ENCODE measurements around the gene CCDC12.

Gene CCDC12

DNA sequence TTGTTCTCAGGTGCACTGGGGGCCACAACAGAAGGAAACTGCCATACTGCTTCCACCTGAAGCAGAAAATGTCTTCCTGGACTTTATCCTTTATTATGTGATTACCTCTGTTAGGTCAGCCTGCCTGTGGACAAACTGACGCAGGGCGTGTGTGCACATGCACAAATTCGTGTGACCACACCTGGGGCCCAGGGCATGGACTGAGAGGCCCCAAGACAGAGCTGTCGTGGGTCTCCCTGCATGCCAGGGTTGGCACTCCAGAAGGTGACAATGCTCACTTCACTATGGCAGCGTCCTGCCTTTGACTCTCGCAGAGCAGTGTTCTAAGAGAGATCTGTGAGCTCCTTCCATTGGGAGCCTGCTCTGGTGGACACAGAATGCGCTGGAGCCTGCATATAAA, 34.5 kb downstream of the CCDC12 start:
- in situ Hi-C loops (cut with MboI; ENCODE audit: low sequenced_read_pairs): no loop called here

DNA sequence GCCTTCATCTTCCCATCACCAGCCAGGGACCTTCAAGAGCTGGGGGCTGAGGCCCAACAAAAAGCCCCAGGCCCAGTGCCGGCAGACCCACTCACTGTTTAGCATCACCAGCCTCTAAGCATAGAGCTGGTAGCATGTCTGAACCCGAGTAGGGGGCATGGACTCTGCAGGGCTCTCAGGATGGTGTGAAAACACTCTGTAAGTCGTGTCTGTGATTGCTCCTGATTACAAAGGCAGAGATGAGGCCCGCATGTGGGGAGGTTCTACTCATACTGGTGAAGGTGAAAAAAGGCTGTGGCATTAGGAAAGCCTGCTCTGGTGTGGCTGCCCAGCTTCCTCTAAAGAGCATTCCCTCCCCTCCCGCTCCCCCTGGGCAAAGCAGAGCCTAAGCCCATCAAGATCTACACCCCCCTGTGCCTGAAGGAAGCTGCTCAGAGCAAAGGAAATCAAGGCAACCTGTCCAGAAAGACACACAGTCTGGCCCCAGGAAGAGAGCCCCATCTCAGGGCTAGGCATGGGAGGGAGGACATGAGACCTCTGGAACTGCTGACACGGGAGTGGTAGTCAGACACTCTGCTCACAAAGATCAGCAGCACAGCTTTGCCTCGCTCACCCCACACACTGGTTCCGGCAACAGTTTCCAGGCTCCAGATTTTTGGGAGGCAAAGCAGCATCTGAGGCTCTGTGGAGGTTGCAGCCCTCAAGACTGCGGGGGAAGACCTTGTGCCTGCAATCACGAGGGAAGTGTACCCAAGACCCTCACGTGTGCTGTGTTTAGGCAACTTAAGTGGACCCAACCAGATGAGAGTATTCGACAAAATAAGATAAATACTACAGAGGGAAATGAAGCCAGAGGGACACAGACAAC, 36.7 kb downstream of the CCDC12 start:
- in situ Hi-C loops (cut with MboI; ENCODE audit: low sequenced_read_pairs): no loop called here

DNA sequence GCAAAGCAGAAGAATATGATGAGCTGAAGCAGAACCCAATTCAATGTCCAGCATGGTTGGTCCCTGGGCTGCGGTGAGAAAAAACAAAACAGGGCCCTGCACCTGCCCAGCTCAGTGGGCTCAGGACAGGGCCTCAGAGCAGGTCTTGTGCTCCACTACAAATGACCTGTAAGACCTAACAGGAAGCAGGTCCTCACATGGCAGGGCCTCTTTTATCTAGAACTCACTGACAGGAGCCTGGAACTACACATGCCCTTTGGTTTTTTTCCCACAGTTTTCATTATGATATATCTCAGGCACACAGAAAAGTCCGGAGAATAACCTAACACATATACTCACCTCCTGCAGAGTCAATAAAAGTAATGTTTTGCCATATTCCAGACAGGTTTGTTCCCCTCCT, 38.4 kb downstream of the CCDC12 start:
- in situ Hi-C loops (cut with MboI; ENCODE audit: low sequenced_read_pairs): no loop called here

DNA sequence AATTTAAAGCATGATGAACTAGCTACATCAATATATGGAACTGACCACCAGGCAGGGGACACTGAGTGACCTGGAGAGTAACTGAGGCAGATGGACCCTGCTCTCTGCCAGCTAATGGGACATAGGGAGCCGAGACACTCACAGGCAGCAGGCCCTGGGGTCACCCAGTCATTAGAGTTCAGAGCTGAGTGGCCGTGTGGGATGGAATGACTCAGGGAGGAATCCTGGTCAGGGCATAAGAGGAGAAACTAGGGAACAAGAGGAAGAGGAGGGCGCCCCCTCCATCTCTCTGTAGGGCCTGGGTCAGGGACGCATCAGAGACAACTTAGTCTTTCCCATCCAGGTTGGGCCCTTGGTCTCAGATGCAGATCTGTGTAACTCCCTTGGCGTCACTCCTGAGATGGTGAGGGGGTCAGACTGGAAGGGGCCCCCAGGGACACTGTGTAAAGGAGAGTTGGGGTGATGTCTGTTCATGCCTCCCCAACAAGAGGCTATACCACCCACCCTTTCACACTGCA, 39.8 kb downstream of the CCDC12 start:
- in situ Hi-C loops (cut with MboI; ENCODE audit: low sequenced_read_pairs): no loop called here

DNA sequence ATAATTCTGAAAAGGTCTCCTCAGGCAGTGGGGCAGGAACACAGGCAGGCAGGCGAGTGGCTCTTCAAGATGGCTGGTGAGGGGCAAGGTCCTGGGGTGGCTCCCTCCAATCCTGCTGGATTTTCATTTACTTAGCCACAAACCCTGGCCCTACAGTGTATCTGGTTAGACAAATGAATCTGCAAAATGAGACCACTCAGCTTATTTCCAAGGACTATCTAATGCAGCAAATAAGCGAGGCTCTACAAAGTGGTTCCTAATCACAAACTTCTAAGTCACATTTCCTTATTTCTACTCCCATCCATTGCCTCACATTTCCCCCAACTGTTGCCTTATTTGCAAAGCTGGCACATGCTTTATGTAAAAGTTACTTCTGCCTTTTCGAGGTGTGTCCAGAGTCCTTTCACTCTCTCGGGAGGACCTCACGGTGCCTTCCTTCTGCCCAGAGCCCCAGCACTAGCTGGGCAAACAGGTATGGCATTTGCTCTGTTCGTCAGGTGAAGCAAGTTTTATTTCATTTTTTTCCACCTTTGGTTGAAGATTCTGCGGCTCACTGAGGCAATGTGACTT, 40.5 kb downstream of the CCDC12 start:
- in situ Hi-C loops (cut with MboI; ENCODE audit: low sequenced_read_pairs): no loop called here

DNA sequence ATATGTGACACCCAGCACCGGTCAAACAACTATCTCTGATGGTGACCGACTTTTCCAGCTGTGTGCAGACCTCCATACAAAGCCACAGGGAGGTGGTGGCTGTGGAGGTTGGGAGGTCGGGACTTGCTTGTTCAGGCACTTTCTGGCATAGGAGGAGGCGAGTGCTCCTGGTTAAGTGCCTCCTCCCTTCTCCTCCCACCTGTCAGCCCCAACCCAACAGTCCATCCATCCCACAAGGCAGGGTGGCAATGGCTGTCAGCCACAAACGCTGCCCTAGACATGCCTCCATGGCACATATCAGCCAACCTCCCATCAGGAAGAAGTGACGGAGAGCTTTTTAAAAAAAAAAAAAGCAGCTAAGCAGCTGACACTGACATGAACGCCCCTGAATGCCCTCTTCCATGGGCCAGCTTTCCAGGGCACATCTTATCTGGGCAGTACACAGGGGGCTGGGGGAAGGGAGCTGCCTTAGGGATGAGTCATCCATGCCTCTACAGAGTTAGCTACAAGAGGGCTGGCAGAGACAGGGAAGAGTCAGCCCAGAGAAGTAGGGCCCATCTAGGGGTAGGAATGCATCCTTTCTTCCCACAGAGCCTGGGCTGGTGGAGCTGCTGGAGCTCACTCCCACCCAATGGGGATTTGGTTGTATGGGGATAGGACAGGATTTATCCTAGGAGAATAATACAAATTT, 41.2 kb downstream of the CCDC12 start:
- in situ Hi-C loops (cut with MboI; ENCODE audit: low sequenced_read_pairs): no loop called here

DNA sequence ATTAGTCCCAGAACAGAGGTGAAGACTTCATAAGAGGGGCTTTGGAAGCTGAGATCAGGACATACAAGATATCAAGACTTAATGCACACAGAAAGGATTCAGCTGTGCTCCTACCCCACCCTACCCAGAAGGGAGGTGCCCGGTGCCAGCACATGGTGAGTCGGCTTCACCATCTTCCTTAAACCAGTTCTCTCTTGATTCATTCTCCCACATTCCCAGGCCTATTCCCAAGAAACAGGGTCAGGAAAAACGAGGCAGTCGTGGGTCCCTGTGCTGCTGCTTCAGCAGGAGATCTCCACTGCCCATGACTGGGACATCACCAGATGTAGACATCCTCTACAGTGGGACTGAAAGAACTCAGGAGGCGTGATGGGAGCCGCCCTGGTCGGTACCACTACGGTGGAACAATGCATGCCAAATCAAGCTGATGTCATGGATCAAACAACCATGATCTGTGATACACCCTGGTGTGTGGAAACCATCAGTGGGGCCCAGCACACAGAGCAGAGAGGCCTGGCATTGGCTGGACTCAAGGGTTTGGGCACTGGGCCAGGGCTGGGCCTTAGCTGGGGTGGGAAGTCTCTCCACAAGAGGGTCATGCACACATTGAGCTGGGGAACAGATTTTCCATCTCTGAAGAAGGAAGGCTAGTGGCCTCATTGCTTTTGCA, 41.9 kb downstream of the CCDC12 start:
- in situ Hi-C loops (cut with MboI; ENCODE audit: low sequenced_read_pairs): no loop called here

DNA sequence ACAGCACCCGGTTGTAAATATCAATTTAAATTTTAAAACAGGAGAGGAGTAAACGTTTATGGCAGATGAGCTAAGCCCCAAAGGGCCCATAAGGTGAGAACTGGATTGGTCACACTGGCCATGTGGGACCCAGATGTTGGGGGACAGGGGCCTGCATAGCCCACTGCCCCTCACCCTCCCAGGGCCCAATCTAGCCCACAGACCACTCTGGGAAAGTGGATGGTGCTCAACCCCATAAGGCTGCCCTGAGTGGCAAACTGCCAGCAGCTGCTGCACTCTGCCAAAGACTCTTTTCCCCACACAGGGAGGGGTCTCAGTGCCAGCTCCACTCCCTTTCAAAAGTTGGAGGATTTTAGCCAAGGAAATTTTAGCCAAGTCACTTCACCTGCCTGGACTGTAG, 42.5 kb downstream of the CCDC12 start:
- in situ Hi-C loops (cut with MboI; ENCODE audit: low sequenced_read_pairs): no loop called here

DNA sequence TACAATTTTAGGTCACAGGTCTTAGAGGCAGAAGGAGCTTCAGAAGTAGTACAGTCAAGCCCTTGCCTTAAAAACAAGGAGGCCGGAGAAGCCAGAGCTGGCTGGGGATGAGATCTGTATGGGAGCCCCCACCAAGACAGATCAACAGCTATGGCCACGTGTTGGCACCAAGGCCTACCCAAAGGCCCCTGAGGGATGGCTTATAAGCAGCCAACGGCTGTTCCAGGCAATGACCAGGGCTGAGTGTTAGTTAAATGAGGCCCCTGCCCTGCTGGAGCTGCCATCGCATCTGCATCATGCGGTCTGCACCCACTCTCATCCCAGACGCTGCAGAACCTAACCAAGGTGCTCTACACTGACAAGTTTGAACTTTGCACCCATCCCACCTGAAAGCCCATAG, 43.3 kb downstream of the CCDC12 start:
- in situ Hi-C loops (cut with MboI; ENCODE audit: low sequenced_read_pairs): no loop called here

DNA sequence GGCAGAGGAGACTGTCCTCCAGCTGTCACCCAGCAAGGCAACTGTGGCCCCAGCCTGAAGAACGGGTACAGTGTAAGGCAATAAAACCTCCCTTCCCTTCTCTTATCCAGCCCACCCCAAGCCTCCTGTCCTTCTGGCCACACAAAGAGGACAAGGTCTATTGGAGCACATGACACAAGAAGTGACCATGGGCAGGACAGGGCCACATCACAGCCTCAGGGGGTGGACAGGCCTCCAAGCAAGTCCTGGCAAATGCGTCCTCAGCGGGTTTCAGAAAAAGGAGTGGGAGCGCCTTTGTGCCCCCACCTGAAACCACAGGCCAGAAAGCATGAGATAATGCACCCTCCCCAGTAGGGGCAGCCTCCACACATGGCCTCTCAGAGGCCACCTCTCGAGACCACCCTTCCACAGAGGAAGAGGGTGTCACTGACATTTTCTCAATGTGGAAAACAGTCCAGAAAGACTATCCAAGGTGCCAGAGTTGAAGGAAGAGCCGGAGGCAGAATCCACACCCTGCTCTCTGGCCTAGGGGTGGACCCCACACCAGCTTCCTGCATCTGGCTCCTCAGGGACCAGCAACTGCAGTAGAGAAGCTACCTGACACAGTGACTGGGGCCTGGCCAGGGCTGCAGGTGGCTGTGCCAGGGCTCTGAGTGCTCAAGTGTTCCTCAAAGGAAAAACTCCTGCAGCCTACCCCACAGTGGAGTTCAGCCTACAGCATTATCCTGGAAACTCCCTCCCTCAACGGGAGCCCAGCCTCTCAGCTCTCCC, 43.9 kb downstream of the CCDC12 start:
- in situ Hi-C loops (cut with MboI; ENCODE audit: low sequenced_read_pairs): no loop called here

DNA sequence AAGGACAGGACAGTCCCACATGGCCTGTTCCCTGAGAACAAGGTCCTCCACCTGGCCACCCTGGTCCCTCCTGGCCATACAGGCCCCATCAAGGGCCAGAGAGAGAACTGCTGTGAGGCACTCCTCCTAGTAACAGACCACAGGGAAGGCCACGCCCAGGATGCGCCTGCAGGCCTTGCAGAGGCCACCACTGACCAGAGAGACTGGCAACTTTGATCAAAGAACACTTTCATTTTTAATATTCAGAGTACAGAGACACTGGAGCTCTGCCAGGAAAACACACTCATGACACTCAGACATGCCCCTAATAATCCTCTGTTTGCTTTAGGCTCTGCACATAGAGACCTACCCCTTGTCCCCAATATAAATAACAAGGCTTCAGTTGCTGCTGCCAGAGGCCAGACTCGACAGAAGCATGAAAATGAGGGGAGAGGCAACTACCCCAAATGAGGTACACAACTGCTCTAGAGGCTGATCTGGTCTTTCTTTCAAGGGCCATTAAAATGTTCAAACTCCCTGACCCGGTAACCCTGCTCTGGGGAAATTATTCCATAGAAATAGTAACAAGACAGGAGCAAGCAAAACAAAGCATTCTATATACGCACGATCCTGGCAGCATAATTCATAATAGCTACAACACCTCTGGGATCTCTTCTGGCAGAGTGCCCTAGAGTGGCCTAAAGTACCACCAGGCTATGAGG, 44.8 kb downstream of the CCDC12 start:
- in situ Hi-C loops (cut with MboI; ENCODE audit: low sequenced_read_pairs): no loop called here

DNA sequence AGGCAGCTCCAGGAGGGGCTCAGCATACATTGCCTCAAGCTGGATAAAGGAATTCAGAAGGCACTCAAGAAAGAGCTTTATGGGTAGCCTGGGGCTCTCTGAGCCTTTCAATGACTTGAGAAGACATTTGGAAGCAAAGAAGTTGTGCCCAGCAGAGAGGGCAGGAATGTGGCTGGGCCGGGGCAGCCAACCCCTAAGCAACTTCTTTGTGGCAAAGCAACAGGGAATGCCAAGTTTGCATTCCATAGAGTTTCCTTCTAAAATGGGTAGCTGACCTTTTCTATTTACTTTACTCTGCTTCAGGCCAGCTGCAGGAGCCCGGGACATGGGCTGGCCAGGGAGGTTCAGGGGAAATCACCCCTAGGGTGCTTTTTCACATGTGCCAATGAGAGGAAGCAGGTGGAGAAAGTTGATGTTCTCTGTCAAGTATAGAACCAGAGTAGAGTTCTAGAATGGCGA, 45.6 kb downstream of the CCDC12 start:
- in situ Hi-C loops (cut with MboI; ENCODE audit: low sequenced_read_pairs): no loop called here

DNA sequence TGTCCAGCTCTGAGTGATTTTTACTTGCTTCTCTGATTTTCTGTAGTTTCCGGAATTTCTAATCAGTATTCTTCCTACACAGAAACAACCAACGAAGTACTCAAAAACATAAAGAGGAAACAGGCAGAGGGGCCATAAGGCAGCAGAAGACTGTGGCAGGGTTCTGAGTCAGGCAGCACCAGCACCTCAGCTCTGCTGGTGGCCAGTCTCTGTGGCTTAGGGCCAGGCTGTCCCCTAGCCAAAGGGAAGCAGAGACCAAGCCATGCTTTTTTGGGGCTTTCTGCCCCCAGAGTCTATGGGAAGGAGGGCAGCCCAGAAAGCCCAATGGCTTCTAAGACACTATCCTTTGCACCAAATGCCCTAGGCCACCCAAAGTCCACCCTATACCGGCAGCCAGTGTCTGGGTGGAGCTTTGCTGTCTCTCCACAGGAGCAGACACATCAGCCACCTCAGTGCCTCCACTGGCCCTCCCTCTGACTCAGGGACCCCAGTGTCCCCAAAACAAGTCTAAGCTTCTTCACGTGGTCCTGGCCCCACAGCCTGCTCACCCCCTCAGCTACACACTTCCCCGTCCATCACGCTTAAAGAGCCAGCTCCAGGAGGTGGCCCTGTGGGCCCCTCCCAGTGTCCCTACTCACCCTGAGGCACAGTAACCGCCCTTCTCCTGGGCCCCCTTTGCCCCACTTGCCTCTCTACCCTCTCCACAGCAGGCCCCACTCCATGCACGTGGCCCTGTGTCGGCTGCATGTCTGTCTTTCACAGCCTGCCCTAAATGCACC, 46.2 kb downstream of the CCDC12 start:
- in situ Hi-C loops (cut with MboI; ENCODE audit: low sequenced_read_pairs): no loop called here

DNA sequence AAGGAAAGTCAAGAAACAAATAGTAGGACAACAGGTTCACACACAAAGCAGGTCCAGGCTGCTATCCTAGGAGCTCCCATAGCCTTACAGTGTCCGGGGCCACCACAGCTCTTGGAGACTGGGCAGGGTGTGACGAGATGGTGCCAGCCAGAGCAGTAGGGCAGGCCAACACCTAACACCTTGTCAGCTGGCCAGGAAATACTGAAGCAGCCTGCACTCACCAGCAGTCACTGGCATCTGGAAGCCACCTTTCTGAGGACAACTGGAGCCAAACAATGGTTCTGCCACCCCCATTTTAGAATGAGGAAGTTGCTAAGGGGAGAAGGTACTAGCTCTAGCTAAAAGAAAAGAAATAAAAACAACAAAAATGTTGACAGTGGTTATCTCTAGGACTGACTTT, 47.2 kb downstream of the CCDC12 start:
- in situ Hi-C loops (cut with MboI; ENCODE audit: low sequenced_read_pairs): no loop called here

DNA sequence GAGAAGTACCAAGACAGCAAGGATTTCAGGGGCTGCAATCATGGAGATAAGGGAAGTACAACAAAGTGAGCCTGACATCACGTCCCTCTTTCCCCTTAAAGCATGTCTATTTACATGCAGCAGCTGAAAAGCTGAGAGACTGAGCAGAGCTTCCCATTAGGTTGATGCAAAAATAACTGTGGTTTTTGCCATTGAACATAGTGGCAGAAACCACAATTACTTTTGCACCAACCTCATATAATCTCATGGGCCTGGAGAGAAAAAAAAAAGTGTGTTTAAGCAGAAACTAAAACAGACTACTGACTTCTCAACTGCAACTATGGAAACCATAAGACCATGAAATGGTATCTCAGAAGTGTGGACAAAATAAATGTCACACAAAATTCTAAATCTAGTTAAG, 48.3 kb downstream of the CCDC12 start:
- in situ Hi-C loops (cut with MboI; ENCODE audit: low sequenced_read_pairs): no loop called here

DNA sequence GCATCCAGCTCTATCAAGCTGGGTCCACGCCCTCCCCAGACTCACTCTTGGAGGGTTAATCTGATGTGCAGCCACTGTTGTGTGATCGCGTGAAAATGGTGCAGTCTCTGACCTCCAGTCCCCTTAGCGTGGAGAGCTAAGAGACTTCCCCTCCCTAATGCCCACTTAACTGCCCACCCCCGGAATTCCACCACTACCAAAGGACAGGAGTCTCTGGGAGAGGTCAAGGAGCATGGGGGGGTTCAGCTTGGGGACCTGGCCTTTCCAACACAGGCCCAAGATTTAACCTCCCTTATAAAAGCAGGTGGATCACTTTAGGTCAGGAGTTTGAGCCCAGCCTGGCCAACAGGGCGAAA, 48.8 kb downstream of the CCDC12 start:
- in situ Hi-C loops (cut with MboI; ENCODE audit: low sequenced_read_pairs): no loop called here

DNA sequence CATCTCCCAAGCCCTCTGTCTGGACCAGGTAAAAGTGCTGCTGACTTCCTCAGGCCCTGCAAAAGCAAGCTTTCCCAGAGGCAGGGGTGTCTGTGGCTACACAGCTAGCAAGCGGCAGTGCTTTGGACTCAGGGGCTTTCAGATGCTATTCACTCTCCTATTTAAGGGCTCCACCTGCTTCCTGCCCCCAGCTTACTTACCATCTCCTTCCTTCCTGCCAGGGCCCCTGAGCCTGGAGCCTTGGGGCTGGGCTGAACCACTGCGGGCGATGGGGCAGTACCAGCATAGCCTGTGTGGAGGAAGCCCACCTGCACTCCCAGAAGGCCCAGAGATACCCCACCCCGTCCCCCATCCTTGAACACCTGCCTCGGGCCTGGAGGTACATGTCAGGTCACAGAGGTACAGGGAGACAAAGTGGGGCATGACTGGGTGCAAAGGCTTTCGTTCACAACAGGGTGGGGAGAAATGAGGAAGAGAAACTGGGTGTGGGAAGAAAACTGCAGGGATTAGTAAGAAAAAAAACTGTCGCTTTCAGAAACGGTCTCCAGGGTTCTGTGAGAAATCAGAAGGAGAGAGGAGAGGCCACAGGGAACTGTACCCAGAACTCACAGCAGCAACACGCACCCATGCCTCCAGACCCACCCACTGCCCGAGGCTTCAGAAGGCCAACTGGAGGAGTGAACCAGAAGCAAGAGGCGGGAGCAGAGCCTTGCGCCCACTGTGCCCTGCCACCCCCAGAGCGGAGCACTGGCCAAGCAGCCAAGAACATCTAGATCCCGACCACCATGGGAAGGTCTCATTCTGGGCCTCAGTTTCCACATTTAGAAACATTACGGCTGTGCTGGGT, 49.5 kb downstream of the CCDC12 start:
- in situ Hi-C loops (cut with MboI; ENCODE audit: low sequenced_read_pairs): no loop called here

DNA sequence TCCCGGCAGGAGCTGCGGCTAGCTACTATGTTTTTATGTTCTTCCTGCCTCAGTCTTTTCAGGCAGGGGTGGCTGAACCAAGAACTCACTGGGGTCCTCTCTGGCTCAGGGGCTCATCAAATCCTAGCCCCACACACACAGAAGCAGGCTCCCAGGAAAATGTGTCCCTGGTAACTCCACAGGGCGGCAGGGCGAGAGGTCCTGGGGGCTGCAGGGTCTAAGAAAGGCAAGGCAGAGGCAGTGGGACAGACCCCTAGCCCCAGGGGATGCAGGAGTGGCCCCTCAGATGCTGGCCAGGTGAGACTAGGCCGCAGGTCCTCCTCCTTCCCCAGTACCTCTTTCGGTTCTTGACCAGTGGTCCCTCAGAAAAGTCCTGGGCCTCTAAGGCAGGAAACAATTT, 50.1 kb downstream of the CCDC12 start:
- in situ Hi-C loops (cut with MboI; ENCODE audit: low sequenced_read_pairs): no loop called here

Data from HL-60/S4 treated with retinoic acid at 250 ng/mL for 4 days and 3 days (cell line).